ENCODE data around the gene PDS5B.

DNA sequence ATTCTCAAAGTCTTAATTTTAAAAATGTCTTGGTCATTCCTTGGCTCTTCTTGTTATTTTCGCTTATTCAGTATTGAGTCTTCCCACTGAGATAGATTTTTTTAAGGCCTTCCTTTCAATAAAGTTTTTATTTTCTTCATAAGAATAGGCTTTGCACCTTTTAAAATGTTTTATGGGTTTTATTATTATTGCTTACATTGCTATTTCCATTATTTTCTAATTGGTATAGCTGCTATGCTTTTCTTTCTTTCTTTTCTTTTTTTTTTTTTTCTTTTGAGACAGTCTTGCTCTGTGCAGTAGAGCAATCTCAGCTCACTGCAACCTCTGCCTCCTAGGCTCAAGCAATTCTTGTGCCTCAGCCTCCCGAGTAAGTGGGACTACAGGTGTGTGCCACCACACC is 195.7 kb downstream of the PDS5B start:
- TF ChIP-seq, protein P1, sequence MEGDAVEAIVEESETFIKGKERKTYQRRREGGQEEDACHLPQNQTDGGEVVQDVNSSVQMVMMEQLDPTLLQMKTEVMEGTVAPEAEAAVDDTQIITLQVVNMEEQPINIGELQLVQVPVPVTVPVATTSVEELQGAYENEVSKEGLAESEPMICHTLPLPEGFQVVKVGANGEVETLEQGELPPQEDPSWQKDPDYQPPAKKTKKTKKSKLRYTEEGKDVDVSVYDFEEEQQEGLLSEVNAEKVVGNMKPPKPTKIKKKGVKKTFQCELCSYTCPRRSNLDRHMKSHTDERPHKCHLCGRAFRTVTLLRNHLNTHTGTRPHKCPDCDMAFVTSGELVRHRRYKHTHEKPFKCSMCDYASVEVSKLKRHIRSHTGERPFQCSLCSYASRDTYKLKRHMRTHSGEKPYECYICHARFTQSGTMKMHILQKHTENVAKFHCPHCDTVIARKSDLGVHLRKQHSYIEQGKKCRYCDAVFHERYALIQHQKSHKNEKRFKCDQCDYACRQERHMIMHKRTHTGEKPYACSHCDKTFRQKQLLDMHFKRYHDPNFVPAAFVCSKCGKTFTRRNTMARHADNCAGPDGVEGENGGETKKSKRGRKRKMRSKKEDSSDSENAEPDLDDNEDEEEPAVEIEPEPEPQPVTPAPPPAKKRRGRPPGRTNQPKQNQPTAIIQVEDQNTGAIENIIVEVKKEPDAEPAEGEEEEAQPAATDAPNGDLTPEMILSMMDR (conservative IDR thresholded peaks at IDR 0.05): no peak
- TF ChIP-seq ZFX (IDR thresholded peaks at IDR 0.05): no peak
